ENCODE results near the gene FOXC2.
"Not testable (repeated sequence)": the region's sequence is repeated elsewhere in the genome, so short reads cannot be mapped to it uniquely, and the experiment has no call there.

Gene FOXC2

GRCh38 chr16:86574646-86575045, 8.0 kb downstream of the FOXC2 start:
- no peak for FAIRE-seq

- FAIRE-seq, result no peak
Measured at GRCh38 chr16:86575095-86575685, 8.6 kb downstream of the FOXC2 start.

GRCh38 chr16:86575754-86576557, 9.3 kb downstream of the FOXC2 start:
- no peak for FAIRE-seq

- no peak for FAIRE-seq
Measured at GRCh38 chr16:86576591-86577313, 10.1 kb downstream of the FOXC2 start.

- no peak for FAIRE-seq
Measured at GRCh38 chr16:86577314-86577971, 10.8 kb downstream of the FOXC2 start.

GRCh38 chr16:86578061-86578599, 11.5 kb downstream of the FOXC2 start, which contains the start of gene FOXL1:
Gene FOXL1, plus strand, starts transcription at chr16:86578549. Its CDS starts 175 bp downstream, at chr16:86578724.
- no peak for FAIRE-seq

- FAIRE-seq, result no peak
Measured at GRCh38 chr16:86578611-86579267, 12.1 kb downstream of the FOXC2 start.

- no peak for FAIRE-seq
Measured at GRCh38 chr16:86579268-86580062, 12.8 kb downstream of the FOXC2 start.

- FAIRE-seq, result no peak
Measured at GRCh38 chr16:86580063-86580790, 13.6 kb downstream of the FOXC2 start.

GRCh38 chr16:86580791-86581170, 14.2 kb downstream of the FOXC2 start:
- no peak for FAIRE-seq

GRCh38 chr16:86581458-86581857, 14.8 kb downstream of the FOXC2 start:
- FAIRE-seq, result no peak

- no peak for FAIRE-seq
Measured at GRCh38 chr16:86584071-86584685, 17.5 kb downstream of the FOXC2 start.

GRCh38 chr16:86584726-86585721, 18.4 kb downstream of the FOXC2 start:
- no peak for FAIRE-seq

GRCh38 chr16:86585821-86586611, 19.4 kb downstream of the FOXC2 start:
- no peak for FAIRE-seq

- FAIRE-seq, result no peak
Measured at GRCh38 chr16:86587487-86587886, 20.9 kb downstream of the FOXC2 start.

GRCh38 chr16:86587955-86588354, 21.3 kb downstream of the FOXC2 start:
- not testable (repeated sequence) for FAIRE-seq

- no peak for FAIRE-seq
Measured at GRCh38 chr16:86590501-86591144, 24.0 kb downstream of the FOXC2 start.

- no peak for FAIRE-seq
Measured at GRCh38 chr16:86591270-86591669, 24.6 kb downstream of the FOXC2 start.
